Upper lobe of right lung (tissue), 1 donor: ENCODE measurements around the gene DNAAF6. TPM values are rescaled to one million over a fixed set of nuclear protein-coding genes. Genes with fewer than 3 reads are reported as not detected.
"Not testable (repeated sequence)": the region's sequence is repeated elsewhere in the genome, so short reads cannot be mapped to it uniquely, and the experiment has no call there.

Experiments used
- ATAC-seq: fragments of 200-7000 bp; cut with Tn5 transposase; one replicate; pipeline ENCODE4 v1.9.1; 2020; ENCODE audit warnings: mild to moderate bottlenecking, moderate library complexity
- DNase-seq: peaks from one replicate; pipeline ENCODE4 v3.0.0-alpha.2; 2020
- H3K27ac ChIP-seq: fragments of 200-600 bp; one replicate; pipeline ENCODE4 v1.8.0; 2022
- H3K27me3 ChIP-seq: fragments of 200-600 bp; one replicate; pipeline ENCODE4 v1.8.0; 2022; ENCODE audit warnings: mild to moderate bottlenecking
- H3K36me3 ChIP-seq: fragments of 200-600 bp; one replicate; pipeline ENCODE4 v1.8.0; 2022
- H3K4me1 ChIP-seq: fragments of 200-600 bp; one replicate; pipeline ENCODE4 v1.8.0; 2022
- H3K4me3 ChIP-seq: fragments of 200-600 bp; one replicate; pipeline ENCODE4 v1.8.0; 2022; ENCODE audit warnings: mild to moderate bottlenecking
- H3K9me3 ChIP-seq: fragments of 200-600 bp; one replicate; pipeline ENCODE4 v1.8.0; 2022
- CTCF ChIP-seq: fragments of 200-600 bp; IDR thresholded peaks from one replicate; pipeline ENCODE4 v1.8.0; 2022; ENCODE audit warnings: antibody characterized with exemption
- intact Hi-C: fragments of 100-400 bp; cut with DNase I; formaldehyde crosslinking; loops from one replicate; pipeline ENCODE4 v1.11.0; 2022
- total RNA-seq: library from RNA; stranded (reverse); fragmentation: NEBNext Ultra II Directional; extraction: Animal tissue kit (Norgen Biotek cat#: 25700); gene quantifications from one replicate; pipeline ENCODE4 v1.2.1, GENCODE V29; 2021
- donor health status: DM: no; HTN: yes; CAD: no; lungs with severe emphysema.

DNAAF6 gene
- total RNA-seq, 1 donor from 2014 or later, result not detected

- no peak for TF ChIP-seq CTCF
- ATAC-seq, result no peak
- DNase-seq, result no peak
- no peaks in the 10 kb centered on the region for H3K27me3 ChIP-seq
- H3K36me3 ChIP-seq, result no peaks in the 10 kb centered on the region
- intact Hi-C loops, result no loop called here
- H3K9me3 ChIP-seq, result no peaks in the 10 kb centered on the region
- no peaks in the 10 kb centered on the region for H3K4me1 ChIP-seq
- no peak overlapping the region for H3K4me3 ChIP-seq
- H3K27ac ChIP-seq, result no peak overlapping the region
Observed at GRCh38 chrX:107171369-107172102, 34.9 kb upstream of the DNAAF6 start.

GRCh38 chrX:107197319-107197718 lies 9.1 kb upstream of the DNAAF6 start:
- Histone ChIP-seq H3K4me1 (no peaks in the 10 kb centered on the region), H3K27me3 (no peaks in the 10 kb centered on the region), H3K27ac (no peak overlapping the region), H3K4me3 (no peak overlapping the region), H3K9me3 (no peaks in the 10 kb centered on the region), H3K36me3 (no peaks in the 10 kb centered on the region)
- intact Hi-C loops, result no loop called here
- TF ChIP-seq CTCF, result no peak
- DNase-seq (no peak), ATAC-seq (no peak)

GRCh38 chrX:107198074-107198473 lies 8.3 kb upstream of the DNAAF6 start:
- H3K27me3 ChIP-seq, H3K36me3 ChIP-seq, H3K4me3 ChIP-seq, H3K27ac ChIP-seq, DNase-seq, H3K4me1 ChIP-seq, intact Hi-C loops, ATAC-seq, H3K9me3 ChIP-seq: not testable (repeated sequence)

DNA sequence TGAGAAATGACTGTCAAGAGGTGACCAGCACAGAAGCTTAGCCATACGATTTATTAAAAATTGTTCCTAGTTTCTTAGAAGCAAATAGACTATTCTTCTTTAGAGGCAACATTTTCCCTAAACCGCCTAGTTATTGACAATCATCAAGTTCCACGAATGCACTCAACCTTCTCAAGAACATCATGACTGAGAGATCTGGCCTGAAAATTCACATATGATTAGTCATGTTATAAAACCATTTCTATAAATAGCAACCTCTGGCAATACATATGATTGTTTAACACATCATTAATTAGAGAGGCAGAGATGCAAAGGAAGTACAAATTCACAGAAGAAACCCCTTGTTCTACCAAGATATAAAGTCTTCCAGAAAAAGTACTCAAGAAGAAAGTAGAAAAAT lies 6.9 kb upstream of the DNAAF6 start:
- intact Hi-C loops, result no loop called here
- Histone ChIP-seq H3K4me3 (no peak overlapping the region), H3K4me1 (no peaks in the 10 kb centered on the region), H3K9me3 (no peaks in the 10 kb centered on the region), H3K36me3 (no peaks in the 10 kb centered on the region), H3K27ac (no peak overlapping the region), H3K27me3 (no peaks in the 10 kb centered on the region)
- ATAC-seq (no peak), DNase-seq (no peak)
- TF ChIP-seq CTCF, result no peak

DNA sequence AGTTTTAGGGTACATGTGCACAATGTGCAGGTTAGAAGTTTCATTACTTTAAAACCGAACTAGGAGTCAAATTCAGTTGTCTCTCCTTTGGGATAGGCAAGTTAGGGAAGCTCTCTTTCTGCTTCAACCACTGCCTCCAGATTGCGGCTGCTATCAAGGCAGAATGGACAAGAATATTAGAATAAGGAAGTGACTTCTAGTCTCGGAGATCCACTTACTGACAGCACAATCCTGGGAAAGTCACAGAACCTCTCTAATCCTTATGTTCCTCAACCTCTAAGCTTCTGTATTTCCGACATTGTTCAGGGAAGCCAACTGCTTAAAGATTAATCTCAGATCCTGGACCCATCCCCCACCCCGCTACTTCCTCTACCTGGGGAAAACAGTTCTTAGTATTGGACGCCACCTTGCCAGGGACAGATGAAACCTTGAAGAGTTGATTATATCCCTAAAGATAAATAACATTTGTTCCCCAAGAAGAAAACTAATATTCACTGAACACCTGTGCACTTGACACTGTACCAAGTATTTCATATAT lies 2.3 kb upstream of the DNAAF6 start:
- no peaks in the 10 kb centered on the region for H3K36me3 ChIP-seq
- no peak overlapping the region for H3K27ac ChIP-seq
- no peak for ATAC-seq
- H3K27me3 ChIP-seq, result no peaks in the 10 kb centered on the region
- TF ChIP-seq CTCF, result no peak
- intact Hi-C loops, result no loop called here
- DNase-seq, result no peak
- no peaks in the 10 kb centered on the region for H3K9me3 ChIP-seq
- no peak overlapping the region for H3K4me3 ChIP-seq
- no peaks in the 10 kb centered on the region for H3K4me1 ChIP-seq

DNA sequence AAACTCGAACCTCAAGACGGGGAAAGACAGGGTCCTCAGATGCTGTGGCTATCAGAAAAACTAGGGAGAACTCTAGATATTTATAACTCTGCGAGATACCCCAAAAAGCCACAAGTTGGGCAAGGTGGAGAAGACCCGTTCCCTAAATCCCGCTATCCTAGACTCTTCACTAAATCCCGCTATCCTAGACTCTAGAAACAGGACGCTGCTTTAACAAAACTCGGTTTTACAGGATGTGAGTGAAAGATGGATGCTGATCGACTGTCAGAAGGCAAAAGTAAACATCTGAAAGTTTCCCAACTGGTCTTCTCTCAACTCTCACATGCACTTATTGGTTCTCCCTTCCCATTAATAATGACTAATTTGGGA lies 270 bp downstream of the DNAAF6 start:
- Histone ChIP-seq H3K9me3 (no peaks in the 10 kb centered on the region), H3K4me3 (no peak overlapping the region), H3K4me1 (no peaks in the 10 kb centered on the region), H3K27ac (no peak overlapping the region), H3K27me3 (no peaks in the 10 kb centered on the region), H3K36me3 (no peaks in the 10 kb centered on the region)
- TF ChIP-seq CTCF, result no peak
- no peak for ATAC-seq
- intact Hi-C loops, result no loop called here
- DNase-seq, result no peak
